Brain microvascular endothelial cell (primary cell): ENCODE results near the gene MDGA2.

Source experiments
- DNase-seq: peaks from one replicate; pipeline ENCODE4 v3.0.0-alpha.2; 2020
- H3K27ac ChIP-seq: fragments of 250-450 bp; sonication (Bioruptor Pico); 2 replicates; pipeline ENCODE4 v1.5.1; 2020; ENCODE audit warnings: mild to moderate bottlenecking, moderate library complexity
- H3K27me3 ChIP-seq: fragments of 250-450 bp; sonication (Bioruptor Pico); replicated peaks from 2 replicates; pipeline ENCODE4 v1.5.1; 2020; ENCODE audit warnings: mild to moderate bottlenecking
- H3K36me3 ChIP-seq: fragments of 250-450 bp; sonication (Bioruptor Pico); replicated peaks from 2 replicates; pipeline ENCODE4 v1.5.1; 2020; ENCODE audit warnings: mild to moderate bottlenecking
- H3K4me3 ChIP-seq: 2 replicates; pipeline ENCODE4 v1.5.1; 2011; ENCODE audit warnings: low read depth, mild to moderate bottlenecking, control low read depth, low read length, moderate library complexity
- in situ Hi-C: cut with HindIII; loops from 2 replicates; pipeline ENCODE4 v1.10.0; 2017; ENCODE audit warnings: low sequenced_read_pairs, low pct_ligation_motif_present
- TF ChIP-seq, protein P1 (sequence below): IDR thresholded peaks from 2 replicates; pipeline ENCODE4 v1.5.1; 2011; ENCODE audit warnings: low read depth, mild to moderate bottlenecking, moderate library complexity, low read length, control low read depth, inconsistent platforms; ENCODE audit errors: missing control alignments

The MDGA2 gene

DNA sequence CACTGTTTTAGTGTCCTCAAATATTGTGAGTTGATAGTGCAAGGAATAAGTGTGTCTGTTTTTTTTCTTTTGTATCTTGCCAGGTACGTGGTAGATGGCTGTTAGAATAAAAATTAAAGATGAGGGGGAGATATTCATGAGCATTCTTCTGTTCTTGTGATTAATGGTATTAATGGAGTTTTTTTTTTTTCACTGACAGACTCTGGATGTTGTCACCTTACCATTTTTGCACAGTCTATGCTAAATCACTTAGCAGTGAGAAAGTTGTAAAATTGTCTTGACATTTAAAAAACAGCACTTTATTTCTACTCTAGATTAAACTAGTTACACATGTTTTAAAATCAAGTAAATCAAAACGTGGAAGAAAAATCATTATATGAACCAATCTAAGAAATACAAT lies 204.3 kb downstream of the MDGA2 start:
- Histone ChIP-seq H3K27me3 (no peaks in the 10 kb centered on the region), H3K4me3 (no peak overlapping the region), H3K27ac (no peak overlapping the region), H3K36me3 (no peaks in the 10 kb centered on the region)
- TF ChIP-seq, protein P1, sequence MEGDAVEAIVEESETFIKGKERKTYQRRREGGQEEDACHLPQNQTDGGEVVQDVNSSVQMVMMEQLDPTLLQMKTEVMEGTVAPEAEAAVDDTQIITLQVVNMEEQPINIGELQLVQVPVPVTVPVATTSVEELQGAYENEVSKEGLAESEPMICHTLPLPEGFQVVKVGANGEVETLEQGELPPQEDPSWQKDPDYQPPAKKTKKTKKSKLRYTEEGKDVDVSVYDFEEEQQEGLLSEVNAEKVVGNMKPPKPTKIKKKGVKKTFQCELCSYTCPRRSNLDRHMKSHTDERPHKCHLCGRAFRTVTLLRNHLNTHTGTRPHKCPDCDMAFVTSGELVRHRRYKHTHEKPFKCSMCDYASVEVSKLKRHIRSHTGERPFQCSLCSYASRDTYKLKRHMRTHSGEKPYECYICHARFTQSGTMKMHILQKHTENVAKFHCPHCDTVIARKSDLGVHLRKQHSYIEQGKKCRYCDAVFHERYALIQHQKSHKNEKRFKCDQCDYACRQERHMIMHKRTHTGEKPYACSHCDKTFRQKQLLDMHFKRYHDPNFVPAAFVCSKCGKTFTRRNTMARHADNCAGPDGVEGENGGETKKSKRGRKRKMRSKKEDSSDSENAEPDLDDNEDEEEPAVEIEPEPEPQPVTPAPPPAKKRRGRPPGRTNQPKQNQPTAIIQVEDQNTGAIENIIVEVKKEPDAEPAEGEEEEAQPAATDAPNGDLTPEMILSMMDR = no peak
- DNase-seq = no peak
- in situ Hi-C loops = no loop called here

DNA sequence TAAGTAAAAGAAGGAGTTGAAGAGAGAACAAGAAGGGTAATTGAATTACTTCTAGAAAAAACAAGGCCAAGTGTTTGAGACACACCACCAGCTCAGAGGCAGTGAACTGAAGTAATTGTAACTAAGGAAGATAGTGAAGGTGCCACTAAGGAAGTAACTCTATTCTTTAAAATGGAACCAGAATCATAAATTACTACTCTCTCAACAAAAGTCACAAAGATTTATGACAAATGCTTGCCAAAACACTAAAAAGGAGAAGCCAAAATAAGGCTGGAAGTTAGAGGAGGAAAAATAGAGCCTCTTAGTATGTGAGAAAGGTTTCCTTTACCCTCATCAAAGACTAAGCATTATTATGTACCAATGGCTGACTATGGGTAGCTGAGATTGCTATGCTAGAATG lies 208.5 kb downstream of the MDGA2 start:
- no peaks in the 10 kb centered on the region for H3K27me3 ChIP-seq
- DNase-seq = no peak
- in situ Hi-C loops = no loop called here

DNA sequence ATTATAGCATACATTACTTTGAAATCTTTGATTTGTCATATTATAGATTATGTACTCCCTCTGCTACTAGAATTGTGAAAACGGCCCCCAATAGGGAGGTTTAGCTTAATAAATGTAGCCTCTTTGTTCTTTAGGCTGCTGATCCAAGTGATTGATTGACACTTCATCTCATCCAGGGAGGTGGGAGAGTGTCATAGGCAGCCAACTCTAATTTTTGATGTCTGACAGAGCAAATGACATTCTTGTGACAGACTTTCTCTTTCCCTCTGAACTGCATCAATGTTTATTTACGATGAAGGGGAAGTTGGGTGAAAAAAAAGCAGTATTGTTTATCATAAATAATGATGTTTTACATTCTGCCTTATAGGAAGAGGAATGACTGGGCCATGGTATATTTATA lies 221.4 kb downstream of the MDGA2 start:
- no peaks in the 10 kb centered on the region for H3K27me3 ChIP-seq
- no peak overlapping the region for H3K27ac ChIP-seq
- no peaks in the 10 kb centered on the region for H3K36me3 ChIP-seq
- TF ChIP-seq, protein P1 = no peak
- H3K4me3 ChIP-seq = no peak overlapping the region
- in situ Hi-C loops = no loop called here
- no peak for DNase-seq

More for the DNA sequence above, 208.5 kb downstream of the MDGA2 start:
- Histone ChIP-seq H3K4me3 (no peak overlapping the region), H3K36me3 (no peaks in the 10 kb centered on the region), H3K27ac (no peak overlapping the region)
- TF ChIP-seq, protein P1 = no peak

DNA sequence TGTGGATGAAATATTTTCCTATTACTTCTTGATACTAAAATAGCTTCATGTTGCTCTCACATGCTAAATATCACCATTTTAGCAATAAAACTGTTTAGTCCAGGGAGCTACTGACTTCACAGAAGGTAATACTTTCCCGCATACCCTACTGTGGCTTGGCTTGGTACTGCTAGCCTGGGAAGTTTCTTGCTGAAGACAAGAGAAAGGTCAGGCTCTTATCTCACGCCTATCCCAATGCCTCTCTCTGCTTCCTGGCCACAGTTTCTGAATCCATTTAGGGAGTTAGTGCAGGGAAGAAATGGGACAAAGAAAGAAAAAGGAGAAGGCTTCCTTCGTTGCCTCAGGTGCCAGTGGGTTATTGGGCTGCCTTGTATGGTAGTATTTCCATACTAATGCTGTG lies 228.3 kb downstream of the MDGA2 start:
- H3K27ac ChIP-seq = no peak overlapping the region
- in situ Hi-C loops = no loop called here
- no peak for DNase-seq
- H3K36me3 ChIP-seq = no peaks in the 10 kb centered on the region
- no peak overlapping the region for H3K4me3 ChIP-seq
- no peaks in the 10 kb centered on the region for H3K27me3 ChIP-seq
- TF ChIP-seq, protein P1 = no peak

DNA sequence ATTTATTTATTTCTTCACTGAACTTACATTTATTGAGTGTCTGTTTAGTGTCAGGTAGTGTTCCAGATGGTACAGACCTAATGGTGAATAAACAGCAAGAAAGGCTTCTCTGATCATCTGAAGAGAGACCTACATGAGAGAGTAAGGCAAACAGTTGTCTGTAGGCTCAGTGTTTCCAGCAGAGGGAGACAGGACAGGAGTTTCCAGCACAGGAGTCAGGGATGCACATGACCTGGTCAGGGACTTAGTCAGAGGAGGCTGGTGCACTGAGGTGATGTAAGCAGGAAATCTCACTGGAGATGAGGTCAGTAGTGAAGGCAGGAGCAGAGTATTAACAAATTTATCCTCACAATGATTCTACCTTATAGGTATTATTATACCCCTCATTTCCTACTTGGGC lies 233.2 kb downstream of the MDGA2 start:
- no peak overlapping the region for H3K4me3 ChIP-seq
- H3K36me3 ChIP-seq = no peaks in the 10 kb centered on the region
- peak; percentile 86 for DNase-seq
- TF ChIP-seq, protein P1 = peak; percentile 85
- H3K27ac ChIP-seq = no peak overlapping the region
- H3K27me3 ChIP-seq = no peaks in the 10 kb centered on the region
- in situ Hi-C loops = no loop called here

DNA sequence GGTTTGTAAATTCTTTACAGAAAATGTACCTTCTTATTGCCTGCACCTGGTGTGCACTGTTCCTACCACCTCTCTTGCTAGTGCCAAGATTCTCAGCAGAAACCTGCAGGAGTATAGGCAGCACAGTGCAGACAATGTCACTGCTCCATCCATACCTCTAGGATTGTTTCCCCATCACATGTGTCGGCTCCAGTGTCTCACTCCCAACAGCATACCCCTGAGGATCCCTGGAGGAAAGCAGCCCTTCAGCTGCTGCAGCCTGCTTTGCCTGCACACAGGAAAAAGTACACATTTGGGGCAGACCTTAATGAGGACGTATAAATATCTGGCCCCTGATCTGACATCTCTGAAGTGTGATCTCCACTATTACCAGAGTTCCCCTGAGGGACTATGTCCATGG lies 235.5 kb downstream of the MDGA2 start:
- H3K36me3 ChIP-seq = no peaks in the 10 kb centered on the region
- DNase-seq = no peak
- H3K27ac ChIP-seq = no peak overlapping the region
- in situ Hi-C loops = no loop called here
- TF ChIP-seq, protein P1 = no peak
- H3K27me3 ChIP-seq = no peaks in the 10 kb centered on the region
- no peak overlapping the region for H3K4me3 ChIP-seq
